Measurements from ENCODE around the gene NCBP3.

DNA sequence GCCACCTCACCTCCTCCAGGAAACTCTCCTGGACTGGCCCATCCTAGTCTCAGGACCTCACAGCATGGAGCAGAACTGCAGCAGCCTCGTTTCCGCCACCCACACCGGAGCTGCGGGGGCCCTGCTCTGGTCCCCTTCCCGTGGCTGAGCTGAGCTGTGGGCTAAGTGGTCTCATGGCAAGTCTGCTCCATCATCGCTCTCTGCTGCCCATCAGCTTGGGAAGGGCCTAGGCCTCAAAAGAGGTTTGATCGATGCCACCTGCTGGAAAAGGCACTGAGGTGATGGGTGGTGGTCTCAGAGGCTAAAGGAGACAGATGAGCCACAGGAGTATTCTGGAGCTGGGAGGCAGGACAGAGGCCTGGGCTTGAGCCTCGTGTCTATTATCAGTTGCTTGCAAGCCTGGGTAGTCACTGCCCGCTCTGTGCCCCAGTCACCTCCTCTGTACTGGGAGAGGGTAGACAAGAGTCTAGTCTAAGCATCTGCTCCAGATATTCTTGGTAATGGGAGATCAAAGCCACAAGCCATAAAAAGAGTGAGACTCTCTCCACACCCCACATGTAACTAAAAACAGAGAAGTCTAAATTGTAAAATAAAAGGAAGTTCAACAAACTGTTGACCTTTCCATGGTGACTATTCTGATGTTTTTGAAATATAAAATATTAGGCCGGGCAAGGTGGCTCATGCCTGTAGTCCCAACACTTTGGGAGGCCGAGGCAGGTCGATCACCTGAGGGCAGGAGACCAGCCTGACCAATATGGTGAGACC lies 46.7 kb downstream of the NCBP3 start:
- TF ChIP-seq, protein P1, sequence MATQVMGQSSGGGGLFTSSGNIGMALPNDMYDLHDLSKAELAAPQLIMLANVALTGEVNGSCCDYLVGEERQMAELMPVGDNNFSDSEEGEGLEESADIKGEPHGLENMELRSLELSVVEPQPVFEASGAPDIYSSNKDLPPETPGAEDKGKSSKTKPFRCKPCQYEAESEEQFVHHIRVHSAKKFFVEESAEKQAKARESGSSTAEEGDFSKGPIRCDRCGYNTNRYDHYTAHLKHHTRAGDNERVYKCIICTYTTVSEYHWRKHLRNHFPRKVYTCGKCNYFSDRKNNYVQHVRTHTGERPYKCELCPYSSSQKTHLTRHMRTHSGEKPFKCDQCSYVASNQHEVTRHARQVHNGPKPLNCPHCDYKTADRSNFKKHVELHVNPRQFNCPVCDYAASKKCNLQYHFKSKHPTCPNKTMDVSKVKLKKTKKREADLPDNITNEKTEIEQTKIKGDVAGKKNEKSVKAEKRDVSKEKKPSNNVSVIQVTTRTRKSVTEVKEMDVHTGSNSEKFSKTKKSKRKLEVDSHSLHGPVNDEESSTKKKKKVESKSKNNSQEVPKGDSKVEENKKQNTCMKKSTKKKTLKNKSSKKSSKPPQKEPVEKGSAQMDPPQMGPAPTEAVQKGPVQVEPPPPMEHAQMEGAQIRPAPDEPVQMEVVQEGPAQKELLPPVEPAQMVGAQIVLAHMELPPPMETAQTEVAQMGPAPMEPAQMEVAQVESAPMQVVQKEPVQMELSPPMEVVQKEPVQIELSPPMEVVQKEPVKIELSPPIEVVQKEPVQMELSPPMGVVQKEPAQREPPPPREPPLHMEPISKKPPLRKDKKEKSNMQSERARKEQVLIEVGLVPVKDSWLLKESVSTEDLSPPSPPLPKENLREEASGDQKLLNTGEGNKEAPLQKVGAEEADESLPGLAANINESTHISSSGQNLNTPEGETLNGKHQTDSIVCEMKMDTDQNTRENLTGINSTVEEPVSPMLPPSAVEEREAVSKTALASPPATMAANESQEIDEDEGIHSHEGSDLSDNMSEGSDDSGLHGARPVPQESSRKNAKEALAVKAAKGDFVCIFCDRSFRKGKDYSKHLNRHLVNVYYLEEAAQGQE (IDR thresholded peaks at IDR 0.05; ENCODE audit: insufficient read depth in 1 of 2, low read depth in 2 of 2, low read length in 2 of 2): no peak
- TF ChIP-seq POLR2AphosphoS5 (IDR thresholded peaks at IDR 0.05; ENCODE audit: low read depth, low read length): no peak
- TF ChIP-seq SIN3A (IDR thresholded peaks at IDR 0.05; ENCODE audit: borderline replicate concordance, insufficient read depth, low read length): no peak

All from PFSK-1 (cell line).